HG03103 (cell line): ENCODE results near the gene TAF1C.

ENCODE experiments used
- ATAC-seq: cut with Tn5 transposase; IDR thresholded peaks from one replicate; pipeline ENCODE4 v1.9.1; 2021; ENCODE audit warnings: low read depth; ENCODE audit not compliant: unreplicated experiment

Gene TAF1C

DNA sequence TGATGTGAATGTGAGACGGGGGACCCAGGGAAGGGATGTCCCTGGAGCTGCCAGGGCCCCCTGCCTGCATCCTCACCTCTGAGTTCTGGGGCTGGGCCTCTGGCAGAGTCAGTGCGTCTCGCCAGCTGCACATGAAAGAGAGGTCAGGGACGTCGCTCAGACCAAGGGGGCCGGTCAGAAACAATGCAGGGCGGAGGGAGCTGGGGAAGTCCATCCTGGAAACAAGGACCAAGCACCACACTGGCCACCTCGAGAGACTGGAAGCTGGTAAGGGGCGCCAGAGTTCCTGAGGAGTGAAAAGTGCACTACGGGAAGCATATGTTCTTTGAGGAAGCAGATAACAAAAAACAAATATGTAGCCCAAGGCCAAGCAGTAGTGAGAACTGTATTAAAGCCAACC, 2.1 kb downstream of the TAF1C start:
- no peak for ATAC-seq

DNA sequence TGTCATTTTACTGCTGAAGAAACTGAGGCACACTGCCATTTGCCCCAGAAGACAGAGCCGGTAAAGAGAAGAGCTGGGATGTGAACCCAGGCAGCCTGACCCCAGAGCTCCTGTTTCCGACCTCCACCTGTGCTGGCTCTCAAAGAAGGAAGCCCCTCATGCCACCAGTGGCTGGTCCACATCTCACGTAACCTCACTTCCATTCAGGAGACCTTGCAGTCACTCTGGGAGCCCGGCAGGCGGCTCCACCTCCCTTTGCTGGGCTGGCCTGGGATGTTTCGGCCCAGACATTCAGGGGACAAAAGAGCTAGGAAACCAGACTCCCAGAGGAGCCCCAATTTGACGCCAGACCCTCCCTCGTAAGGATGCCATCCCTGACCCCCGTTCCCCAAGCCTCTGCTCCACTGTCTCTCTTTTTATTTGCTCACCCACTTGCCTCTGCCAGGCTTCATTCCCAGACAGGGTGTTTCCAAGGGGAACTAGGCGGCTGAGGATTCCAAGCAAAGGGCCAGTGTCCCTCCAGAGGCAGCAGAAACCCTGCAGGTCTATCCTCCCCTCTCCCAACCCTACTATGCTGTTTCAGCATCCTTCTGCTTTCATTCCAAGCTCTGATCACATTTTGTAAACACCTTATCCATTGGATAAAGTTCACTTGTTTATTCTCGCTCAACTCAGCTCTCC, 2.8 kb downstream of the TAF1C start:
- ATAC-seq: no peak

DNA sequence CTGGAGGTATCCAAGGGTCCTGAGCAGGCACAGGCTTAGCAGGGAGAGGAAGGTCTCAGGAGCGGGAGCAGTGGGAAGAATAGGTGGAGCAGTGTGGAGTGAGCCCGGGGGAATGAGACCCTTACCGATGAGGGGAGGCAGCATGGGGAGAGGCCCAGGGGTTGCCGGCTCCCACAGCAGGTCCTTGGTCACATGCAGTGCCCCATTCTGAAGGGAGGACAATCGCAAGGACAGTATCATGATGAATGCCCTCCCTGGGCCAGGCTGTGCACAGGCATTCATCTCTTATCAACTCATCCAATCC, 3.3 kb downstream of the TAF1C start:
- no peak for ATAC-seq

DNA sequence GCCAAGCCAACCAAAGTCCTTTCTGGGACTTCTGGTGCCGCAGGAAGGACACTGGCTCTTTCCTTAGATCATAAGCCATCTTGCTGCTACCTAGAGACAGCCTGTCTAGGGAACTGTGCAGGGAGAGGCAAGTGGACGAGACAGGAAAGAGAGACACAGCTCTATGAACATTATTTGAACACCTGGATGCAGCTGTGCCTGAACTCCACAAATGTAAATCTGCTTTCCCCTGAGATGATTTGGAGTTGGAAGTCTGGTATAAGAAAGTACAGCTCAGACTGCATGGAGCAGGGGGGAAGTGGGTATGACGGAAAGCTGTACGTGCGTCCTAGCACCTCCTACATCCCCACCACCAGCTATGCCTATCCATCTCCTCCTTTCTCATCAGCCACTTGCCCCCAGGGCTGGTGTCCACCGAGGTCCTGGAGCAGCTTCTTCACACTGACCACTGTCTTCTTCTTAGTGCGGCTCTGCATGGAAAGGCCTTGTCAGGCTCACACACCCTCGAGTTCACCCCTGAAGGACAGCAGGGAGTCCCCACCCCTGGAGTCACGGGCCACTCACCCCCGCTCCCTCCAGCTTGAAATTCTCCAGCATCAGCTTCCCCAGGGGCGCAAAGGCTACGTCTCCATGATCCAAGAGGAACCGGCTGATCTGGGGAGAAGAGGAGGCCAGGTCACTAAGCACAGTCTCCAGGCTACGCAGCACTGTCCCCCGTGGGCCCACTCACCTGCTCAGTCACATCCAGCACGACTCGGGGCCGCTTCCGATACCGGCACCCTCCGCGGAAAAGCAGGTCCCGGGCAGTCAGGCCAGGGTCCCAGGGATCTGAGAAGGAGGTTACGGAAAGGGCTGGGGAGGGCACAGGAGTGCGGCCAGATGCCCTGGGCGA, 3.9 kb downstream of the TAF1C start:
- no peak for ATAC-seq

DNA sequence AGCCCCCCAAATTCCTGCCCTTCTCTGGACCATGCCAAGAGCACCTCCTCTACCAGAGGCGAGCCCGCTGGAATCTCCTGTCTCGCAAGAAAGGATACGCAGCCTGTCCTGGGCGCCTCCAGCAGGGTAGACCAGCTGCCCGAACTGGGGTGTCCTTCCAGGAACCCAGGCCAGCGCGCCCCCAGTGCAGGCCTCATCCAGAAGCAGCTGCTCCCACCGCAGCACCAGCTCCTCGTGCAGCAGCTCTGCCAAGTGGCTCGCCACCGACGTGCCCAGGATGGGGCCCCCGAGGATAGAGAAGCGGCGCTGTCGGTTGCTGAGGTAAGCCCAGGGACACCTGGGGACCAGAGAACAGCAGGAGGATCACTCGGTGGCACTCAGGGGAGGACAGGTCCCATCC, 4.8 kb downstream of the TAF1C start:
- no peak for ATAC-seq

DNA sequence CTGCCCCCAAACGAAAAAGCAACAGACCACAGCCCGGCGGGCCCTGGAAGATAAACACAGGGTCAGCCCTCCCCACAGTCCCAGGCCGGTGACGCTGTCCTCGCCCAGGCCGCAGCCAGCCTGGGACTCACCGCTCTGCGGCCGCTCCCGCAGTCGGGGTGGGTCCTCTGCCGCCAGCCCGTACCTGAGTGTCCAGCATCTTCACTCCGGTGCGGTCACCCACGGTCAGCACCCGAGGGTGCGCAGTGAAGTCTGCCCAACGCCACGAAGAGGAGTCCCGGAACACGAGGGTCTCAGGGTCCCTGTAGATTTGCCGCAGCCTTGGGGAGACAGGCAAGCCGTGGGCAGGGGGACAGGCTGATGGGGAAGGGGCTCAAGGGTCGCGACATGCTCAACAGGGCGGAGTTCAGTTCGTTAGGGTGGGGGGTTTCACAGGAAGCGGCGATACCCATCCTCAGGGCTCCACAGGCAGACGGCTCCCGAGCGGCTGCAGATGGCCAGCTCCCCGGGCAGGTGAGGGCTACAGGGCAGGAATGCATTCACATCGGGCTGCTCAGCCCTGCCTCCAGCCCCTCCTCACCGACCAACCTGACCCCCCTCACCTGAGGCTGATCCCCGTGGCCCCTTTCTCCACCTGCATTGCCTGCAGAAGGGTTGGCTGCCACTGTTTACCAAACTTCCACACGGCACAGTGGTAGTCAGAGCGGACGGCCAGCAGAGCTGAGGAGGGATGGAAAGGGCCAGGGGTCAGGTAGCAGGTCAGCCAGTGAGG, 5.5 kb downstream of the TAF1C start:
- ATAC-seq: no peak

DNA sequence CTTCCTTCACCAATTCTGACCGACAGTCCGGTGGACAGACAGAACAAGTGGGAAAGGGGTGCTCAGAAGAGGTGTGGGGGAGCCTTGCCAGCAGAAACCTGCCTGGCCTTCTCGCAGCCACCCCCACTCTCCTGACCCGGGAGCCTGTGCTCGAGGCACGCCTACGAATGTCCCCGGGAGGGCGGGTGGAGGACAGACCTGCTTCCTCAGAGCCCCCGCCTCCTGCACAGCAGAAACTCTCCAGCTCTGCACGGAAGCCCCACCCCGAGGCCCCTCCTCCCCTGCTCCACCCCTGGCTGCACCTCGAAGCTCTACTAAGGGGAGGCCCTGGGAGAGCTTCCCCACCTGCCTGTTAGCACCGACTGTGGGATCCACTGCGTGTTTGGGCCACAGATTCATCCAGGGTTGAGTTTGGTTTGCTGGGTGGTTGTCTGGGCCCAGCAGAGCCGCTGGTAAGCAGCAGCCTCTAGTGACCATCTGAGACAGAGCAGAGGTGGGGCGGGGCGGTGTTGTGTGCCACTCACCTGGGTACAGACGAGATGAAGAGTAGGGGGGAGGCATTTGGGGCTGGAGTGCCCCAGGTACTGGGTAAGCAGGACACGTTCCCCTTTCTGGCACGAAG, 6.2 kb downstream of the TAF1C start:
- no peak for ATAC-seq

DNA sequence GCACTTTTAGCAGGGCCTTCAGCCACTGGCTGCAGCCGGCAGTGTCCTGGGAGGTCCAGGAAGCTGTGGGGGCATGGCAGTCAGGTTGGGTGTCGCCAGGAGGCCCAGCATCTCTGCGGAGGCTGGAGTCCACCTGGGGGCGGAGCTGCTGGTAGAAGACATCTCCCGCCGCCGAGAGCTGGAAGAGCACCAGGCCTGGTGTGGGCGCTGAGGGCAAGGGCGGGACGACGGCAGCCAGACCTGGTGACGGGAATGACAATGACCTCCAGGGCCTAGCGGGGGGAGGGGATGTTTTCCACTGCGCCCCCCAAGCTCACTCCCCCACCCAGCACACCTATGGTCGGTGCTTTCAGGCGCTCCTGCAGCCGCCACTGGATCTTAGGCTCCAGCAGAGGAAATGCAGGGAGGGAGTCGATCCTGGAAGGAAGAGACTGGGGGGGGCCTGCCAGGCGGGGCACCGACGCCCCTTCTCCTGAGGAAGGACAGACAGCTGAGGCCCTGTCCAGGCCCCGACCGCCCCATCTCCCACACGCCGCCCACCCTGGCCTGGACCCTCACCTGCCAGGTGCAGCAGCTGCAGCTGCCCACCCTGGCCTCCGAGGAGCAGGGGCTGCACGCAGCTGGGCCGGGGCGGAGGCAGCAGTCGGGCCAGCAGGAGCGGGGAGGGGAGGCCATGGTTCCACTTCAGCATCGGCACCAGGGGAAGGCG, 7.1 kb downstream of the TAF1C start:
- no peak for ATAC-seq

DNA sequence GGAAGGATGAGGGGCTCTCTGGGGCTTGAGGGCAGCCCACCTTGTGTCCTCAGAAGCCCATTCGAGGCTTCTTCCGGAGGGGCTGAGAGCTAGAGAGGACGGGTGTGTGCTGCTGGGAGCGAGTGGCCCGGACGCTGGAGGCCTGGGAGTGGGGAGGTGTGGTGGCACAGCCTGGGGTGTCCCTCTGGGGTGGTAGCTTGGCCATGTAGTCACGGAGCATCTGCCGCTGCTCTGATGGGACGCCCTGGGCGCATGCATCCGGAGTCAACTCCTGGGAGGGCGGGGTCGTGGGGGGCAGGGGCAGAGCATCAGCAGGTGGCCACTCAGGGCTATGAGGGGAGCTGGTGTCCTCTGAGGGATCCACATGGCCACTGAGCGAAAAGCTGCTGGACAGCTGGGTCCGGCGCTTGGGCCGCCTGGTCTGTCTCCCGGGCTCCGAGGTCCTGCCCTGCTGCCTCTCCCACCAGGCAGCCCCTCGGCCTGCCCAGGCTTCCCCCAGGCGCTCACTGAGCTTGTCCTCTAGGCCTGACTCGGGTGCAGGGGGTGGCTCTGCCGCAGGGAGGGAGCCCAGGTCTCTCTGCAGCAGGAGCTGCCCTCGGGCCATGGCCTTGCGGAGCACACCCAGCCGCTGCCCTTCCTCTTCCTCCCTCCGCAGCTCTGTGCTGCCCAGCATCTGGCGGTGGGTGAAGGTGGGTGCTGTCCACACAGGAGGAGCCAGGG, 7.8 kb downstream of the TAF1C start:
- ATAC-seq: no peak

DNA sequence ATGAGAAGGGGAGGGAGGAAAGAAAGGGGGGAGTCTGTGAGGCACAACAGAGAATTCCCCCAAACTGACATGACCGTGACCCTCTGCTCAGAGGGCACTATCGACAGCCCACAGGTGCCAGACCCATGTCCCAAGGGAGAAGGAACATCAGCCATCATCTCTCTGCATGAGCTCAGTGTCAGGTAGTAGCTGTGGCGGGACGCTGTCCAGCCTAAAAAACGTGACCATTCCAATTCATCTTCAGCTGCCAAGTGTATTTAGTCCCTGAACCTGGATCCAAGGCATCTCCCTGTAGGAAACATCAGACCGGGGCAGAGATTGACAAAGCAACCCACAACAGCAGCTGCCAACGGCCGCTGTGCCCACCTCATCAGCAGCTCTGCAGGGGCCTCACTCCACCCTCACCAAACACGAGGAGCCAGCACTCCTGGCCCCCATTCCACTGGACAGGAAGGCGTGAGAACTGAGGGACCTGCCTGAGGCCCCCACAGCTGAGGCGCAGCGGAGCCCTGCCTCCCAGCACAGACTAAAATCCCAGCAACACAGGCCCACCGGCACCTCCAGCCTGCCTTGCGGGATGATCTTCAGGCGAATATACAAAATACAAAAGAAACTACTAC, 8.6 kb downstream of the TAF1C start:
- ATAC-seq: no peak

DNA sequence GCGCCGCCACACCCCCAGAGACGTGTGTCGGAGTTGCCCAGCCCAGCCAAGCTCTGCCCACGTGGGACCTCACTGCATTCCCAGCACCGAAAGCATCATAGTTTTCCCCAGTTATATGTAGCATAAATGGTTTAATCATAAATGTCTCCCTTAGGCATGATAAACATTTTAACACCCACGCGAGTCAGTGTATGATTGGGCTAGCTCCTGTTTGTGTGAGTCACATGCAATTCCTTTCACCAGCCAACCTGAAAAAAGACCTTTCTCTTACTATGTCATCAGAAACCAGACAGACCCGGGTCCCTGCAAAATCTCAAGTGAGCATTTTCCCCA, 9.2 kb downstream of the TAF1C start:
- ATAC-seq: no peak

DNA sequence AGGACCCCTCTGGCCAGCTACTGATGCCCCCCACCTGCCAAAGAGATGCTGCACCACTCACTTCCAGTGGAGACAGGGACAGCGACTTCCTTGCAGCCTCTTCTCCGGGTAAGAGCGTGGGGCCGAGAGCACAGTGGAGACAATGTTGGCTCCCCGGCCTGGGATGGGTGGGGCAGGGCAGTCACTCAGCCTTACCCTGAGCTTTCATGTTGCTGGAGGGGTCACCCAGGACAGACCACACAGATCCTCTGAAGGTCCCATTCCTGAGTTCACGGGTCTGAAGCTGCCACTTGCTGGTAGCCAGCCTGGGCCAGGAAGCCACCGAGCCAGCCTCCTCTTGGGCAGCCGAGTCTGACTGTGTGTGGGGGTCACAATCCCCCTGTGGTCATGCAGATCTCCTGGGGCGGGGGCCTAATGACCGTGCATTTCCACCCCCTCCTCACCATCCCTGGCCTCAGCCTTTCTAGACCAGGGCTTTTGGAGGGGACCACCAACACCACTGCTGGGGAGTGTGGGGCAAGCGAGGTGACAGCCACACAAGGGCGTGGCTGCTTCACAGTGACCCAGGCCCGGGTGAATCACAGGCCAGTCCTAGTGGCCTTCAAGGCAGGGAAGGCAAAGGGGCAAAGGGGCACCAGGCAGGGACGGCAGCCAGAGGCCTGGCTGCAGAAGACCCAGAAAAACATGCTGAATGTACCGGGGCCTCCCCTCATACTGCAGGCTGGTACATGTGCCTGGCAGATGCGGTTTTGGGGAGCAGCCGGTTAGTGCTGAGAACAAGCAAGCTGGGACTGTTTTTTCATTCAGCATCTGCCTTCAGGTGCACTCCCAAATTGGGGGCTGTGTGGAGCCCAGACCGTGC, 10.4 kb downstream of the TAF1C start:
- no peak for ATAC-seq

DNA sequence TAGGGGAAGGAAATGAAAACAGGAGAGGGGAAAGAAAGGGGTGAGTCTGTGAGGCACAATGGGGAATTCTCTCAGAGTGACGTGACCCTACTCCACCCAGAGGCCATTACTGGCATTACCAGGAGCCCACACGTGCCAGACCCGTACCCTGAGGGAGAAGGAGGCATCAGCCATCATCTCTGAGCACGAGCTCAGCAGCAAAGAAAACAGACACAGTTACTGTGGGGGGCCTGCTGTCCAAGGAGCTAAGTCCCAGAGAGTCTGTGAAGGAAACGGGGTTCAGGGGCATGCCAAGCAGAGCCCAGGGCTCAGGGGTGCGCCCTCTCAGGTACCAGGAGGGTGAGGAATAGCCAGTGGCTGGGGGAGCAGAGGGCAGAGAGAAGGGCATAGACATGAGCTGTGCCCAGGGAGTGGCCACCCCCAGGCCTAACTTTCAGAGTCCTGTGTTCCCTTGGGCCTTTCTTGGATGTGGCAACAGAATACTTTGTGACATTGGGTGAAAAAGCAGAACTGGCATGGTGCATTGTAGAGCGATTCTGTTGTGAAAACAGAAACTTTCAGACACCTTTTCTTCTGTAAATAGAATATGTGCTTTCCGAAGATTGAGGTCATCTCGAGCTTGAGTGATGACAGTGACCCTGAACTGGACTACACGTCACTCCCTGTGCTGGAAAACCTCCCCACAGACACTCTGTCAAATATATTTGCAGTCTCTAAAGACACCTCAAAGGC, 11.3 kb downstream of the TAF1C start:
- peak; percentile 78 for ATAC-seq

DNA sequence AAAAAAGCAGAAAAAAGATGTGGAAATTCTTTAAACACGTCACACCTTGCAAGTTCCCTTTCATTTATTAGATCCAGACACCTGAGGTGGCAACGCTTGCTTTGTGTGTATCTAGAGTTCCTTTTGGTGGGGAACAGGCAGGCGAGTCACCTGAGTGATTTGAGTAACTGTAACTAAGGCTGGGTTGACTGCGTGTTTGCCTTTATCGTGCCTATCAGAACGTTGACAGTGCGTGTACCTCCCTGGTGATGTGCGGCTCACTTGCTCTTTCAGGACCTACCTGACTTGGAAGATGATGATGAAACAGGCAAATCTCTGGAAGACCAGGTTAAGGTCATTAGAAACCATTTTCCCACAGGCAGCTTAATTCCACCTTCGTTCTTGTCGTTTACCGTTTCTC, 12.5 kb downstream of the TAF1C start:
- ATAC-seq: no peak

DNA sequence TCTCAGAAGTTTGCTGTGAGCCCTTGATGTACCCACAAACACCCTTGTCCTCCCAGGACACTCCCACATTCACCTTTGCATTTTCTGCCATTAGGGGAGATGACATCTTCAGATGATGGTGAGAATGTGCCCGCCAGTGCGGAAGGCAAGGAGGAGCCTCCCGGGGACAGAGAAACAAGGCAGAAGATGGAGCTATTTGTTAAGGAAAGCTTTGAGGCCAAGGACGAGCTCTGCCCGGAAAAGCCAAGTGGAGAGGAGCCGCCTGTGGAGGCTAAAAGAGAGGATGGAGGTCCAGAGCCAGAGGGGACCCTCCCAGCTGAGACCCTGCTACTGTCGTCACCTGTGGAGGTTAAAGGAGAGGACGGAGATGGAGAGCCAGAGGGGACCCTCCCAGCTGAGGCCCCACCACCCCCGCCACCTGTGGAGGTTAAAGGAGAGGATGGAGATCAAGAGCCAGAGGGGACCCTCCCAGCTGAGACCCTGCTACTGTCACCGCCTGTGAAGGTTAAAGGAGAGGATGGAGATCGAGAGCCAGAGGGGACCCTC, 17.0 kb downstream of the TAF1C start:
- no peak for ATAC-seq

DNA sequence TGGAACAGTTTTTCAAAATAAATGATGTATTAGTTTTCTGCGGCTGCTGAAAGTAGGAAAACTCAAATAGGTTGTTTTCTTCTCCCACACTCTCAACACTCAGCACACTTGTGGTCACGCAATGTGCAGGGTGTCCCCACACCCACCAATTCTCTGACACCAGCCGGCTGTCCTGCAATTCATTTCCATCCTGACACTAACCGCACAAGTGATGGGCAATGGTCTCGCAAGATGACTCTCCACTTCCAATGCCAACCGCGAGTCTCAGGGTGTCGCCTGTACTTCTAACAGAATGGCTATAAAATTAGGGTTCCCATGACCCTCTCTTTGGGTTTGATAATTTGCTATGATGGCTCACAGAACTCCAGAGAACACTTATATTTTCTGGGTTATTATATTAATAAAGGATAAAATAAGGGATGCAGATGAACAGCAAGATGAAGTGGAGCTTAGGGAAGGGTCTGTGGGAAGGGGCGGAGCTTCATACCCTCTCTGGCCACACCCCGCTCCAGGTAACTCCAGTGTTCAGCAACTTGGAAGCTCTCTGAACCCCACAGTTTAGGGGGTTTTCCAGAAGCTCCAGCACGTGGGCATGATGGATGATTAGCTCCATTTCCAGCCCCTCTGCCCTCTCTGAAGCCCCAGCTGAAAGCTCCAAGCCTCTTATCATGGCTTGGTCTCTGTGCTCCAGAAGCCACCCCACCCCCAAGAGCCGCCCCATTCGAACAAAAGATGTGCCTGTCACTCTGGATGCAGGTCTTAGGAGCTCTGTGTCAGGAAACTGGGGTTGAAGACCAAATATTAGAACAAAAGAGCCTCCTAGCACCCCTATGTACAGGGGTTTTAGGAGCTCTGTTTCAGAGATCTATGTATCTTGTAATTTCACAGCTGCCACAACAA, 19.8 kb downstream of the TAF1C start:
- ATAC-seq: no peak

DNA sequence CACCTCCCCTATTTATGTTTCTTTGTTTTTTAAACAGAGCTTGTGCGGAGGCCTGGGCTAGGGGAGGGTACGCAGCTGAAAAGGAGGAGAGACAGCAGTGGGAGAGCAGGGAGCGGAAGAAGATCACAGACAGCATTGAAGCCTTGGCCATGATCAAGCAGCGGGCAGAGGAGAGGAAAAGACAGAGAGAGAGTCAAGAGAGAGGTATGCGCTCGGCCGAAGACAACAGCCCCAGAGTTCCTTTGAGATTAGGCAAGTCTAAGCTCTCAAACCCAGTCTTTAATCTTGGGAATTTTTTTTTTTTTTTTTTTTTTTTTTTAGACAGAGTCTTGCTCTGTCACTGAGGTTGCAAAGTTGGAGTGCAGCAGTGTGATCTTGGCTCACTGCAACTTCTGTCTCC, 21.1 kb downstream of the TAF1C start:
- ATAC-seq: no peak
